ENCODE measurements around the gene AP1G2. TPM values are rescaled to one million over a fixed set of nuclear protein-coding genes. Genes with fewer than 3 reads are reported as not detected.
A peak's percentile ranks its signal among the peaks of the same experiment; 100 is the strongest.

Gene AP1G2
- total RNA-seq, 6 donors from 2014 or later, result 73.9 to 418 (median 140) TPM

GRCh38 chr14:23533652-23534435, 33.7 kb downstream of the AP1G2 start:
- Histone ChIP-seq H3K27ac (no peak overlapping the region), H3K36me3 (peaks cover 0 to 6% (median 0%) of the 10 kb centered on the region in 4 donors), H3K4me3 (no peak overlapping the region), H3K4me1 (peaks cover 0 to 4% (median 0%) of the 10 kb centered on the region in 4 donors), H3K9me3 (no peaks in the 10 kb centered on the region), H3K27me3 (no peaks in the 10 kb centered on the region)
- peak in 1 of 2 donors; percentile 46 for DNase-seq
- WGBS, 2 donors, result 94% methylated on average over 6 to 16 of the region's 16 CpGs
- no peak for ATAC-seq (ENCODE audit: low FRiP score in 2 of 2)
- TF ChIP-seq POLR2A (IDR thresholded peaks at IDR 0.05) (no peak), EP300 (IDR thresholded peaks at IDR 0.05) (no peak)

GRCh38 chr14:23532658-23533057, 34.9 kb downstream of the AP1G2 start:
- H3K9me3 ChIP-seq, result no peaks in the 10 kb centered on the region
- H3K36me3 ChIP-seq, result peaks cover 0 to 6% (median 0%) of the 10 kb centered on the region in 4 donors
- DNase-seq (no peak), ATAC-seq (ENCODE audit: low FRiP score in 2 of 2) (no peak)
- no peaks in the 10 kb centered on the region for H3K27me3 ChIP-seq
- no peak overlapping the region for H3K4me3 ChIP-seq
- 92 to 100% methylated on average over 3 to 7 of the region's 7 CpGs for WGBS, 2 donors
- H3K27ac ChIP-seq, result no peak overlapping the region
- peaks cover 0 to 4% (median 0%) of the 10 kb centered on the region in 4 donors for H3K4me1 ChIP-seq
- TF ChIP-seq EP300 (IDR thresholded peaks at IDR 0.05) (no peak), POLR2AphosphoS5 (IDR thresholded peaks at IDR 0.05) (no peak), POLR2A (IDR thresholded peaks at IDR 0.05) (no peak)
- TF ChIP-seq, protein P1, sequence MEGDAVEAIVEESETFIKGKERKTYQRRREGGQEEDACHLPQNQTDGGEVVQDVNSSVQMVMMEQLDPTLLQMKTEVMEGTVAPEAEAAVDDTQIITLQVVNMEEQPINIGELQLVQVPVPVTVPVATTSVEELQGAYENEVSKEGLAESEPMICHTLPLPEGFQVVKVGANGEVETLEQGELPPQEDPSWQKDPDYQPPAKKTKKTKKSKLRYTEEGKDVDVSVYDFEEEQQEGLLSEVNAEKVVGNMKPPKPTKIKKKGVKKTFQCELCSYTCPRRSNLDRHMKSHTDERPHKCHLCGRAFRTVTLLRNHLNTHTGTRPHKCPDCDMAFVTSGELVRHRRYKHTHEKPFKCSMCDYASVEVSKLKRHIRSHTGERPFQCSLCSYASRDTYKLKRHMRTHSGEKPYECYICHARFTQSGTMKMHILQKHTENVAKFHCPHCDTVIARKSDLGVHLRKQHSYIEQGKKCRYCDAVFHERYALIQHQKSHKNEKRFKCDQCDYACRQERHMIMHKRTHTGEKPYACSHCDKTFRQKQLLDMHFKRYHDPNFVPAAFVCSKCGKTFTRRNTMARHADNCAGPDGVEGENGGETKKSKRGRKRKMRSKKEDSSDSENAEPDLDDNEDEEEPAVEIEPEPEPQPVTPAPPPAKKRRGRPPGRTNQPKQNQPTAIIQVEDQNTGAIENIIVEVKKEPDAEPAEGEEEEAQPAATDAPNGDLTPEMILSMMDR (IDR thresholded peaks at IDR 0.05), result no peak

DNA sequence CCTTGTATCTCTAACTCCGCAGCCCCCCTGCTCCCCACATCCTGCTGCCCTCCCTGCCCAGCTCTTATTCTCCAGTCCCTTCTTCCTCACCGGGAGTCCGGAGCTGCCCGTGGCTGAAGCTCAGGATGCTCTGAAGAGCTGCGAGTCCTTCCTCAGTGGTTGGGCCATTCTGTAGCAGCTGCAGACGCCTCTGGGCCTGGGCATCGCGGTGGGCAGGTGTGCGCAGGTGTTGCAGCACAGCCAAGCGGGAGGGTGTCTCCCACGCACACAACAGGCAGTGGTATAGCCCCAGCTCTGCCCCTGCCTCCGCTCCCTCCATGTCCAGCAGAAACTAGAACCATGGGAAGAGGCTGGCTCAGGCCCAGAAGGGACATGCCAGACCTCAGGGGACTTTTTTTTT, 36.2 kb downstream of the AP1G2 start:
- WGBS, 2 donors, result 89 to 95% methylated on average over 7 to 12 of the region's 12 CpGs
- ATAC-seq (ENCODE audit: low FRiP score in 2 of 2) (no peak), DNase-seq (peak in 1 of 2 donors; percentile 56)
- Histone ChIP-seq H3K36me3 (peaks cover 0 to 6% (median 0%) of the 10 kb centered on the region in 4 donors), H3K4me3 (no peak overlapping the region), H3K9me3 (no peaks in the 10 kb centered on the region), H3K27me3 (no peaks in the 10 kb centered on the region), H3K4me1 (peaks cover 0 to 4% (median 0%) of the 10 kb centered on the region in 4 donors), H3K27ac (no peak overlapping the region)
- no peak for TF ChIP-seq EP300 (IDR thresholded peaks at IDR 0.05)
- TF ChIP-seq POLR2AphosphoS5 (IDR thresholded peaks at IDR 0.05), result no peak
- TF ChIP-seq, protein P1 (IDR thresholded peaks at IDR 0.05), result no peak
- no peak for TF ChIP-seq POLR2A (IDR thresholded peaks at IDR 0.05)

- no peaks in the 10 kb centered on the region for H3K9me3 ChIP-seq
- H3K27me3 ChIP-seq, result no peaks in the 10 kb centered on the region
- ATAC-seq (ENCODE audit: low FRiP score in 2 of 2), result no peak
Observed at GRCh38 chr14:23530375-23531055, 37.1 kb downstream of the AP1G2 start.

GRCh38 chr14:23529016-23529415, 38.6 kb downstream of the AP1G2 start:
- Histone ChIP-seq H3K36me3 (no peaks in the 10 kb centered on the region), H3K27me3 (no peaks in the 10 kb centered on the region), H3K4me3 (no peak overlapping the region), H3K27ac (no peak overlapping the region), H3K4me1 (peaks cover 0 to 4% (median 0%) of the 10 kb centered on the region in 4 donors), H3K9me3 (no peaks in the 10 kb centered on the region)
- DNase-seq, result no peak
- no peak for ATAC-seq (ENCODE audit: low FRiP score in 2 of 2)
- no peak for TF ChIP-seq POLR2A (IDR thresholded peaks at IDR 0.05)
- no peak for TF ChIP-seq POLR2AphosphoS5 (IDR thresholded peaks at IDR 0.05)
- WGBS, 2 donors, result 77 to 81% methylated on average over 3 of the region's 3 CpGs

More at GRCh38 chr14:23530375-23531055, 37.1 kb downstream of the AP1G2 start:
- peaks cover 0 to 4% (median 0%) of the 10 kb centered on the region in 4 donors for H3K4me1 ChIP-seq
- TF ChIP-seq EP300 (IDR thresholded peaks at IDR 0.05), result no peak
- TF ChIP-seq, protein P1 (IDR thresholded peaks at IDR 0.05), result no peak
- TF ChIP-seq POLR2AphosphoS5 (IDR thresholded peaks at IDR 0.05), result no peak
- no peak for TF ChIP-seq POLR2A (IDR thresholded peaks at IDR 0.05)
- no peak for DNase-seq
- H3K36me3 ChIP-seq, result peaks cover 0 to 6% (median 0%) of the 10 kb centered on the region in 4 donors
- H3K27ac ChIP-seq, result no peak overlapping the region
- no peak overlapping the region for H3K4me3 ChIP-seq
- WGBS, 2 donors, result 70 to 78% methylated on average over 10 of the region's 10 CpGs

Measured in upper lobe of left lung (tissue), 6 donors.